ENCODE measurements around the gene ETFBKMT.
"Not testable (repeated sequence)": the region's sequence is repeated elsewhere in the genome, so short reads cannot be mapped to it uniquely, and the experiment has no call there.

DNA sequence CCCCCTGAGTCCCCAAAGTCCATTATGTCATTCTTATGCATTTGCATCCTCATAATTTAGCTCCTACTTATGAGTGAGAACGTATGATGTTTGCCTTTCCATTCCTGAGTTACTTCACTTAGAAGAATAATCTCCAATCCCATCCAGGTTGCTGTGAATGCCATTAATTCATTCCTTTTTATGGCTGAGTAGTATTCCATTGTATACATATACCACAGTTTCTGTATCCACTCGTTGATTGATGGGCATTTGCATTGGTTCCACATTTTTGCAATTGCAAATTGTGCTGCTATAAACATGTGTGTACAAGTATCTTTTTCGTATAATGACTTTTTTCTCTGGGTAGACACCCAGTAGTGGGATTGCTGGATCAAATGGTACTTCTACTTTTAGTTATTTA lies 30.4 kb downstream of the ETFBKMT start:
- TF ChIP-seq, protein P1, sequence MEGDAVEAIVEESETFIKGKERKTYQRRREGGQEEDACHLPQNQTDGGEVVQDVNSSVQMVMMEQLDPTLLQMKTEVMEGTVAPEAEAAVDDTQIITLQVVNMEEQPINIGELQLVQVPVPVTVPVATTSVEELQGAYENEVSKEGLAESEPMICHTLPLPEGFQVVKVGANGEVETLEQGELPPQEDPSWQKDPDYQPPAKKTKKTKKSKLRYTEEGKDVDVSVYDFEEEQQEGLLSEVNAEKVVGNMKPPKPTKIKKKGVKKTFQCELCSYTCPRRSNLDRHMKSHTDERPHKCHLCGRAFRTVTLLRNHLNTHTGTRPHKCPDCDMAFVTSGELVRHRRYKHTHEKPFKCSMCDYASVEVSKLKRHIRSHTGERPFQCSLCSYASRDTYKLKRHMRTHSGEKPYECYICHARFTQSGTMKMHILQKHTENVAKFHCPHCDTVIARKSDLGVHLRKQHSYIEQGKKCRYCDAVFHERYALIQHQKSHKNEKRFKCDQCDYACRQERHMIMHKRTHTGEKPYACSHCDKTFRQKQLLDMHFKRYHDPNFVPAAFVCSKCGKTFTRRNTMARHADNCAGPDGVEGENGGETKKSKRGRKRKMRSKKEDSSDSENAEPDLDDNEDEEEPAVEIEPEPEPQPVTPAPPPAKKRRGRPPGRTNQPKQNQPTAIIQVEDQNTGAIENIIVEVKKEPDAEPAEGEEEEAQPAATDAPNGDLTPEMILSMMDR (IDR thresholded peaks at IDR 0.05; ENCODE audit: low read depth, low read length, poor library complexity, severe bottlenecking), result not testable (repeated sequence)
- TF ChIP-seq EZH2phosphoT487 (IDR thresholded peaks at IDR 0.05; ENCODE audit: borderline replicate concordance, low read length), result not testable (repeated sequence)

Measured in DOHH2 (cell line).